GM18505 (cell line): Measurements from ENCODE around the gene CCL13.

Experiments used
- ATAC-seq: cut with Tn5 transposase; IDR thresholded peaks from one replicate; pipeline ENCODE4 v1.9.1; 2021; ENCODE audit not compliant: unreplicated experiment
- POLR2A ChIP-seq: IDR thresholded peaks from 4 replicates; pipeline ENCODE4 v1.6.1; 2011; ENCODE audit warnings: borderline replicate concordance; ENCODE audit not compliant: insufficient read depth, insufficient read length; ENCODE audit errors: extremely low read depth

Gene CCL13

GRCh38 chr17:34400301-34400931 is 44.1 kb downstream of the CCL13 start:
- TF ChIP-seq POLR2A, result no peak
- ATAC-seq, result no peak

GRCh38 chr17:34401165-34401564 is 44.9 kb downstream of the CCL13 start:
- no peak for TF ChIP-seq POLR2A
- ATAC-seq, result no peak

GRCh38 chr17:34403006-34403405 is 46.7 kb downstream of the CCL13 start:
- TF ChIP-seq POLR2A, result no peak
- no peak for ATAC-seq

GRCh38 chr17:34406226-34406625 is 49.9 kb downstream of the CCL13 start:
- ATAC-seq, result no peak
- TF ChIP-seq POLR2A, result no peak
